GM21367 (cell line): ENCODE results near the gene UPK3BL1.
A peak's percentile ranks its signal among the peaks of the same experiment; 100 is the strongest.

Experiments
- ATAC-seq: cut with Tn5 transposase; IDR thresholded peaks from one replicate; pipeline ENCODE4 v1.9.1; 2021; ENCODE audit not compliant: unreplicated experiment

Gene UPK3BL1

GRCh38 chr7:102589857-102590256 is 52.7 kb downstream of the UPK3BL1 start:
- ATAC-seq = peak; percentile 38
